Neutrophil (primary cell): ENCODE results near the gene KCNK3.
"Not testable (repeated sequence)": the region's sequence is repeated elsewhere in the genome, so short reads cannot be mapped to it uniquely, and the experiment has no call there.

Source experiments
- H3K27ac ChIP-seq: fragments of 200-600 bp; sonication (generic); 2 replicates; pipeline ENCODE4 v1.5.1; 2016; ENCODE audit warnings: mild to moderate bottlenecking, moderate library complexity
- H3K27me3 ChIP-seq: fragments of 200-600 bp; sonication (generic); 2 replicates; pipeline ENCODE4 v1.6.0; 2016; ENCODE audit warnings: mild to moderate bottlenecking
- H3K36me3 ChIP-seq: fragments of 200-600 bp; sonication (generic); 2 replicates; pipeline ENCODE4 v1.5.1; 2017
- H3K4me1 ChIP-seq, 2 experiments: fragments of 200-600 bp in 1 of 2; sonication (generic) in 1 of 2; 1 replicate in 1 of 2; 2 replicates in 1 of 2; pipeline versions ENCODE4 v1.5.1 to v1.6.1; 2013 to 2016; ENCODE audit warnings: low read depth in 1 of 2, low read length in 1 of 2, mild to moderate bottlenecking in 1 of 2, moderate library complexity in 1 of 2; ENCODE audit not compliant: control insufficient read depth in 1 of 2, insufficient read depth in 1 of 2
- H3K4me3 ChIP-seq, 2 experiments: fragments of 200-600 bp in 1 of 2; sonication (generic) in 1 of 2; 1 replicate in 1 of 2; 2 replicates in 1 of 2; pipeline ENCODE4 v1.5.1; 2013 to 2016; ENCODE audit warnings: low read depth in 1 of 2, low read length in 1 of 2, mild to moderate bottlenecking in 1 of 2, moderate library complexity in 1 of 2
- H3K9me3 ChIP-seq: fragments of 200-600 bp; sonication (generic); 2 replicates; pipeline ENCODE4 v1.5.1; 2016
- TF ChIP-seq, protein P1 (sequence below): fragments of 200-600 bp; sonication (generic); IDR thresholded peaks from 2 replicates; pipeline ENCODE4 v1.5.1; 2016; ENCODE audit warnings: antibody characterized with exemption

KCNK3 gene

DNA sequence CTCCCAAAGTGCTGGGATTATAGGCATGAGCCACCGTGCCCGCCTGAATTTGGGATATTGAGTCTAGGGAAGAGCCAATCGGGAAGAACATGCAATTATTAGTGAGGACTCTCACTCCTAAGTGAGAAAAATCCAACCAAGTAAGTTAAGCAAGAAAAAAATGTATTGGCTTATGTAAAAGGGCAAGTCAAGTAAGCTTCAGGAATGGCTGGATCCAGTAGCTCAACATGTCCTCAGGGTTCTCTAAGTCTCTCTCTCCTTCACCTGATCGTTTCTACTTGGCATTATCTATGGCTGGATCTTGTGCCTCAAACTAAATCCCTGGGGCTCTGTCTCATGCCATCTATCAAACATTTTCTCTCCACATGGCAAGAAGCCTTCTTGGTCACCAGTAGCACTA lies 35.3 kb upstream of the KCNK3 start:
- peaks cover 29% of the 10 kb centered on the region for H3K27me3 ChIP-seq
- H3K4me1 ChIP-seq, result no peaks in the 10 kb centered on the region
- TF ChIP-seq, protein P1, sequence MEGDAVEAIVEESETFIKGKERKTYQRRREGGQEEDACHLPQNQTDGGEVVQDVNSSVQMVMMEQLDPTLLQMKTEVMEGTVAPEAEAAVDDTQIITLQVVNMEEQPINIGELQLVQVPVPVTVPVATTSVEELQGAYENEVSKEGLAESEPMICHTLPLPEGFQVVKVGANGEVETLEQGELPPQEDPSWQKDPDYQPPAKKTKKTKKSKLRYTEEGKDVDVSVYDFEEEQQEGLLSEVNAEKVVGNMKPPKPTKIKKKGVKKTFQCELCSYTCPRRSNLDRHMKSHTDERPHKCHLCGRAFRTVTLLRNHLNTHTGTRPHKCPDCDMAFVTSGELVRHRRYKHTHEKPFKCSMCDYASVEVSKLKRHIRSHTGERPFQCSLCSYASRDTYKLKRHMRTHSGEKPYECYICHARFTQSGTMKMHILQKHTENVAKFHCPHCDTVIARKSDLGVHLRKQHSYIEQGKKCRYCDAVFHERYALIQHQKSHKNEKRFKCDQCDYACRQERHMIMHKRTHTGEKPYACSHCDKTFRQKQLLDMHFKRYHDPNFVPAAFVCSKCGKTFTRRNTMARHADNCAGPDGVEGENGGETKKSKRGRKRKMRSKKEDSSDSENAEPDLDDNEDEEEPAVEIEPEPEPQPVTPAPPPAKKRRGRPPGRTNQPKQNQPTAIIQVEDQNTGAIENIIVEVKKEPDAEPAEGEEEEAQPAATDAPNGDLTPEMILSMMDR, result no peak
- no peaks in the 10 kb centered on the region for H3K36me3 ChIP-seq
- no peaks in the 10 kb centered on the region for H3K9me3 ChIP-seq
- no peak overlapping the region for H3K27ac ChIP-seq
- H3K4me3 ChIP-seq, result no peak overlapping the region

DNA sequence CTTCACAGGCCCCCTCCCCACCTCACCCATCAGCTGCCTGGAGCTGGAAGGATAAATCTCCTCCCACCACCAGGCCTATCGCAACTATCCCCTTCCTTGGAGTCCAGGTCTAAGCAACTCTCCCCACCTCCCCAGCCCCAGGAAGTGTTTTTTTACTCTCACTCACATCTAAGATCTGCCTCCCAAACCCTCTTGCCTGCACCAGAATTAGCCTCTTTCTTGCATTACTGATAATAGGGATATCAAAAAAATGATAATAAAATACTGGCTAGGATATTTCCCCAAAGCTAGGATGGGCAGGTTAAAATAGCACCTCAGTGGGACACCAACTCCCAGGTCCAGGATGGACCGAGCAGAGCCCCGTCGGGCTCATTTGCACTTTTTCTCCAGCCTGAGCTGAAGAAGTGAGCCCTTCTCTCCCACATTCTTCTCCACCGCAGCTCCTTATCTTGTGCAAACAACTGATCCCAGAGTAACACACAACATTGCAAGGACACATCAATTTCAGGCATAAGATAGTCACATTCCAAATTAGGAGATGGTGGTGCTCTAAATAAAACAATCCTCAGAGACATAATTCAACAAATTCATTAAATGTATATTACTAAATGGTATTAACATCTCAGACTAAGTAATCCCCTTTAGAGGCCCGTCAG lies 33.7 kb upstream of the KCNK3 start:
- H3K4me3 ChIP-seq, result no peak overlapping the region
- H3K36me3 ChIP-seq, result no peaks in the 10 kb centered on the region
- H3K4me1 ChIP-seq, result no peaks in the 10 kb centered on the region
- TF ChIP-seq, protein P1, result no peak
- peaks cover 40% of the 10 kb centered on the region for H3K27me3 ChIP-seq
- H3K9me3 ChIP-seq, result no peaks in the 10 kb centered on the region
- no peak overlapping the region for H3K27ac ChIP-seq

DNA sequence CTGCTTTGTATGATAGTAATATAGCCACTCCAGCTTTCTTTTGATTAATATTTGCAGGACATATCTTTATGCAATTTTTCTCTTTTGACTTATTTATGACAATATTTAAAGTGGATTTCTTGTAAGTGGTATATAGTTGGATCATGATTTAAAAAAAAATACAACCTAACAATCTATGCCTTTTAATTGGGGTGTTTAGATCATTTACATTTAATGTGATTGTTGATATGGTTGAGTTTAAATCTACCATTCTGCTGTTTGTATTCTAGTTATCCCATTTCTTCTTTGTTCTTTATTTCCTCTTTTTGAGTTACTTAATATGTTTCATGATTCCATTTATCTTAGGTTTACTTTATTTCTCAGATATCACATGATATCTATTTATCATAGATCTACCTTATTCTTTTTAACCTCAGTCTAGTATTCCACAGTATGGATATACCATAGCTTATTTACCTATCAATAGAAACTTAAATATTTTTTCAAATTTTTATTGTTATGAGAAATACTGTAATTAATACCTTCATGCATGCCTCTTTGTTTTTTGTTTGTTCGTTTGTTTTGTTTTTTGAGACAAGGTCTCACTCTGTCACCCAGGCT lies 32.1 kb upstream of the KCNK3 start:
- H3K27ac ChIP-seq, result no peak overlapping the region
- TF ChIP-seq, protein P1, result no peak

DNA sequence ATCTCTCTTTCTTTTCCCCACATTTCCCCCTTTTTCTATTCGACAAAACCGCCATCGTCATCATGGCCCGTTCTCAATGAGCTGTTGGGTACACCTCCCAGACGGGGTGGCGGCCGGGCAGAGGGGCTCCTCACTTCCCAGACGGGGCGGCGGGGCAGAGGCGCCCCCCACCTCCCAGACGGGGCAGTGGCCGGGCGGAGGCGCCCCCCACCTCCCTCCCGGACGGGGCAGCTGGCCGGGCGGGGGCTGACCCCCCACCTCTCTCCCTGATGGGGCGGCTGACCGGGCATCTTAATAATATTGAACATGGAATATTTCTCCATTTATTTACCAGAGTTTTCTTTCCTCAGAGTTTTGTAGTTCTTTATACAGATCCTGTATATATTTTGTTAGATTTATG lies 27.2 kb upstream of the KCNK3 start:
- not testable (repeated sequence) for H3K4me1 ChIP-seq, H3K36me3 ChIP-seq, H3K4me3 ChIP-seq, H3K27ac ChIP-seq, H3K9me3 ChIP-seq
- H3K27me3 ChIP-seq, result peaks cover 55% of the 10 kb centered on the region

More for the DNA sequence above, 32.1 kb upstream of the KCNK3 start:
- H3K4me3 ChIP-seq, result no peak overlapping the region
- H3K4me1 ChIP-seq, result no peaks in the 10 kb centered on the region
- H3K9me3 ChIP-seq, result no peaks in the 10 kb centered on the region
- H3K36me3 ChIP-seq, result no peaks in the 10 kb centered on the region
- peaks cover 42% of the 10 kb centered on the region for H3K27me3 ChIP-seq

DNA sequence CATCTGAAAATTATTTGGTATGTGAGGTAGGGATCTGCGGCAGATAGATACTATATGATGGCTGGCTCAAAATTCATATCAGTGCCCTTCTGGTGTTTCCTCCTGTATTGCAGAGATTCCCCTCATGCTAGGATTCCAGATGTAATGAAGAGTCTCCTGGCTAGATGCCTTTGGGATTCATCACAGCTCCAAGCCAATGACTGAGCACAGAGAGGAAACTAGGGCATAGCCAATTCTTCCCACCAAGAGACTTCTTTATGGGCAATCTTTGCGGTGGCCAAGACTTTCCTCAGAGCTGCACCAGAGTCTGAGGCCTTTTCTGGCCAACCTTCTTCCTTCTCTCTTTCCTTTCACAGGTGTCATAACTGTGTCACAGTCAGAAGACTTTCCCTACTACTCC lies 25.9 kb upstream of the KCNK3 start:
- no peaks in the 10 kb centered on the region for H3K36me3 ChIP-seq
- peaks cover 67% of the 10 kb centered on the region for H3K27me3 ChIP-seq
- TF ChIP-seq, protein P1, result no peak
- no peak overlapping the region for H3K27ac ChIP-seq
- H3K4me3 ChIP-seq, result no peak overlapping the region
- no peaks in the 10 kb centered on the region for H3K4me1 ChIP-seq
- H3K9me3 ChIP-seq, result no peaks in the 10 kb centered on the region

DNA sequence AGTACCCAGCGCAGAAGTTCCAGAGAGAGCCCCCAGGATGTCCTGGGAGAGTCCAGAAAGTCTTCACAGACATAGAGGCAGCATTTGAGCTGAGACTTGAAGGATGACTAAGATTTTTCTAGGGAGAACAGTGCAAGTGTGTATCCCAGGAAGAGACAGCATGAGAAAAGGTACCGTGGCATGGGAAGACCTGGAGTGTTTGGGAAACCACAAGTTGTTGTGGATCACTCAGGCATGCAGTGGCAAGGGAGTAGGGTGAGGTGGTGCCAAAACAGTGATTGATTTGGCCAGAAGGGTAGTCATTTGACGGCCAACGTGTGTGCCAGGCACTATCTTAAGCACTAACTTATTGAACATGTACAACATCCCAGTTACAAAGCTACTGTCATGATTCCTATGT lies 24.5 kb upstream of the KCNK3 start:
- H3K27ac ChIP-seq, result no peak overlapping the region
- TF ChIP-seq, protein P1, result no peak
- H3K36me3 ChIP-seq, result no peaks in the 10 kb centered on the region
- H3K9me3 ChIP-seq, result no peaks in the 10 kb centered on the region
- peaks cover 69% of the 10 kb centered on the region for H3K27me3 ChIP-seq
- no peak overlapping the region for H3K4me3 ChIP-seq
- H3K4me1 ChIP-seq, result no peaks in the 10 kb centered on the region
